GM23338 (cell line): Measurements from ENCODE around the gene SORBS1. TPM values are rescaled to one million over a fixed set of nuclear protein-coding genes. Genes with fewer than 3 reads are reported as not detected.
A peak's percentile ranks its signal among the peaks of the same experiment; 100 is the strongest.

ENCODE experiments used
- ATAC-seq: fragments of 200-7000 bp; cut with Tn5 transposase; 3 replicates; pipeline ENCODE4 v1.9.1; 2020
- DNase-seq: peaks from one replicate; pipeline ENCODE4 v3.0.0-alpha.2; 2015; ENCODE audit warnings: low spot score
- H2AFZ ChIP-seq: fragments of 200-600 bp; sonication (generic); 2 replicates; pipeline ENCODE4 v1.8.0; 2016; ENCODE audit warnings: antibody characterized with exemption, mild to moderate bottlenecking, moderate library complexity
- H3F3A ChIP-seq: fragments of 200-600 bp; sonication (generic); replicated peaks from 2 replicates; pipeline ENCODE4 v1.8.0; 2017; ENCODE audit warnings: antibody characterized with exemption, mixed run types, low read depth
- H3K27ac ChIP-seq: fragments of 200-600 bp; sonication (generic); 2 replicates; pipeline ENCODE4 v1.6.1; 2016; ENCODE audit warnings: low read depth
- H3K27me3 ChIP-seq: fragments of 200-600 bp; sonication (generic); 2 replicates; pipeline ENCODE4 v1.8.0; 2016; ENCODE audit warnings: mild to moderate bottlenecking, mixed run types, moderate library complexity; ENCODE audit not compliant: insufficient read depth
- H3K36me3 ChIP-seq: fragments of 200-600 bp; sonication (generic); 2 replicates; pipeline ENCODE4 v1.8.0; 2016; ENCODE audit warnings: mild to moderate bottlenecking; ENCODE audit not compliant: insufficient read depth
- H3K4me1 ChIP-seq: fragments of 200-600 bp; sonication (generic); 2 replicates; pipeline ENCODE4 v1.8.0; 2016; ENCODE audit warnings: mild to moderate bottlenecking, moderate library complexity; ENCODE audit not compliant: insufficient read depth
- H3K4me2 ChIP-seq: fragments of 200-600 bp; sonication (generic); 2 replicates; pipeline ENCODE4 v1.7.1; 2017; ENCODE audit warnings: mixed run types
- H3K4me3 ChIP-seq: fragments of 200-600 bp; sonication (generic); 2 replicates; pipeline ENCODE4 v1.6.1; 2016; ENCODE audit warnings: mixed run types
- H3K79me2 ChIP-seq: fragments of 200-600 bp; sonication (generic); replicated peaks from 2 replicates; pipeline ENCODE4 v1.8.0; 2017; ENCODE audit warnings: mild to moderate bottlenecking; ENCODE audit not compliant: insufficient read depth
- H3K9me2 ChIP-seq: fragments of 200-600 bp; sonication (generic); 2 replicates; pipeline ENCODE4 v1.8.0; 2017; ENCODE audit not compliant: insufficient read depth
- H4K20me1 ChIP-seq: fragments of 200-600 bp; sonication (generic); replicated peaks from 2 replicates; pipeline ENCODE4 v1.8.0; 2017; ENCODE audit warnings: mild to moderate bottlenecking; ENCODE audit not compliant: insufficient read depth
- H3K27ac Mint-ChIP-seq: 2 replicates; pipeline ENCODE4 v1.8.0; 2020; ENCODE audit warnings: inconsistent platforms, mild to moderate bottlenecking, moderate library complexity, mixed read lengths
- H3K27me3 Mint-ChIP-seq: 3 replicates; pipeline ENCODE4 v1.8.0; 2022; ENCODE audit warnings: low read depth, mild to moderate bottlenecking, moderate library complexity, mixed read lengths, inconsistent platforms; ENCODE audit not compliant: insufficient read depth, poor library complexity
- H3K36me3 Mint-ChIP-seq: 3 replicates; pipeline ENCODE4 v1.8.0; 2021; ENCODE audit warnings: low read depth, mild to moderate bottlenecking, inconsistent platforms, moderate library complexity, mixed read lengths
- H3K4me1 Mint-ChIP-seq: 3 replicates; pipeline ENCODE4 v1.8.0; 2020; ENCODE audit warnings: mild to moderate bottlenecking, inconsistent platforms, mixed read lengths
- H3K4me3 Mint-ChIP-seq: 3 replicates; pipeline ENCODE4 v1.8.0; 2021; ENCODE audit warnings: moderate library complexity, mild to moderate bottlenecking, inconsistent platforms, mixed read lengths
- H3K9me3 Mint-ChIP-seq: 3 replicates; pipeline ENCODE4 v1.8.0; 2020; ENCODE audit warnings: moderate library complexity, mild to moderate bottlenecking, inconsistent platforms, mixed read lengths
- CREB1 ChIP-seq: fragments of 250-450 bp; sonication (Bioruptor Pico); IDR thresholded peaks from 2 replicates; pipeline ENCODE4 v1.5.0; 2020; ENCODE audit warnings: low read depth, mild to moderate bottlenecking, moderate library complexity
- CTCF ChIP-seq, 2 experiments: fragments of 200-600 bp in 1 of 2; sonication (generic) in 1 of 2; conservative IDR thresholded peaks; 2 replicates each; pipeline versions ENCODE4 v1.5.1 to v1.6.1; 2016 to 2017; ENCODE audit warnings: antibody characterized with exemption in 2 of 2, low read depth in 2 of 2, mild to moderate bottlenecking in 2 of 2, moderate library complexity in 1 of 2
- ETS1 ChIP-seq: IDR thresholded peaks from 2 replicates; pipeline ENCODE4 v1.6.1; 2016; ENCODE audit warnings: antibody characterized with exemption
- EZH2 ChIP-seq: fragments of 200-600 bp; sonication (generic); IDR thresholded peaks from one replicate; pipeline ENCODE4 v1.8.0; 2017; ENCODE audit warnings: antibody characterized with exemption, mild to moderate bottlenecking, low read depth; ENCODE audit not compliant: unreplicated experiment
- EZH2phosphoT487 ChIP-seq: fragments of 200-600 bp; sonication (generic); IDR thresholded peaks from one replicate; pipeline ENCODE4 v1.8.1; 2018; ENCODE audit warnings: antibody characterized with exemption; ENCODE audit not compliant: unreplicated experiment
- JUNB ChIP-seq: IDR thresholded peaks from one replicate; pipeline ENCODE4 v1.6.1; 2016; ENCODE audit warnings: antibody characterized with exemption; ENCODE audit not compliant: unreplicated experiment
- NANOG ChIP-seq: IDR thresholded peaks from 2 replicates; pipeline ENCODE4 v1.6.1; 2016; ENCODE audit warnings: antibody characterized with exemption, borderline replicate concordance
- POLR2AphosphoS5 ChIP-seq: IDR thresholded peaks from 2 replicates; pipeline ENCODE4 v1.6.1; 2016; ENCODE audit warnings: antibody characterized with exemption, low read depth
- REST ChIP-seq: IDR thresholded peaks from one replicate; pipeline ENCODE4 v1.6.1; 2018; ENCODE audit warnings: antibody characterized with exemption; ENCODE audit not compliant: unreplicated experiment
- STAT1 ChIP-seq: IDR thresholded peaks from one replicate; pipeline ENCODE4 v1.6.1; 2016; ENCODE audit warnings: antibody characterized with exemption; ENCODE audit not compliant: unreplicated experiment
- ZNF114 ChIP-seq: fragments of 250-450 bp; sonication (Bioruptor Pico); IDR thresholded peaks from 2 replicates; pipeline ENCODE4 v1.5.0; 2020; ENCODE audit warnings: mild to moderate bottlenecking, moderate library complexity
- ZNF331 ChIP-seq: fragments of 250-450 bp; sonication (Bioruptor Pico); IDR thresholded peaks from 2 replicates; pipeline ENCODE4 v1.5.0; 2020; ENCODE audit warnings: low read depth, mild to moderate bottlenecking, moderate library complexity
- ZNF462 ChIP-seq: fragments of 250-450 bp; sonication (Bioruptor Pico); IDR thresholded peaks from 2 replicates; pipeline ENCODE4 v1.5.0; 2020; ENCODE audit warnings: mild to moderate bottlenecking, moderate library complexity
- polyA plus RNA-seq: library from polyadenylated mRNA; unstranded; fragments of >200 nt; fragmentation: Nextera tagmentation; extraction: Ambion mirVana; gene quantifications from 2 replicates; pipeline ENCODE4 v1.2.1, GENCODE V29; 2016
- total RNA-seq: library from RNA; depleted of rRNA; stranded (reverse); fragments of >200 nt; shearing (Covaris generic); gene quantifications from 2 replicates; pipeline ENCODE4 v1.2.3, GENCODE V29; 2014

The SORBS1 gene
- total and polyA plus RNA-seq, 2 experiments from 2014 or later, result 47.7 to 51.5 TPM

GRCh38 chr10:95287281-95287680, 273.9 kb downstream of the SORBS1 start:
- H3K4me1 ChIP-seq, result peaks cover 43% of the 10 kb centered on the region
- H3K27me3 Mint-ChIP-seq, result peaks cover 19% of the 10 kb centered on the region
- H3K36me3 Mint-ChIP-seq, result peaks cover 3% of the 10 kb centered on the region; the same call in 1 of the 3 replicates
- no peaks in the 10 kb centered on the region for H3K36me3 ChIP-seq
- H3K27ac Mint-ChIP-seq, result no peak overlapping the region
- H3F3A ChIP-seq, result peaks cover 11% of the 10 kb centered on the region; the same call in 1 of the 2 replicates
- H2AFZ ChIP-seq, result no peak overlapping the region
- TF ChIP-seq EZH2phosphoT487 (no peak), STAT1 (no peak), NANOG (no peak), CTCF (conservative IDR thresholded peaks at IDR 0.05; ENCODE audit: low read depth in 2 of 2) (no peak), REST (no peak), POLR2AphosphoS5 (no peak), ETS1 (no peak), ZNF114 (no peak), EZH2 (no peak), ZNF331 (no peak), JUNB (no peak), CREB1 (CRISPR knock-in tag) (no peak), ZNF462 (CRISPR knock-in tag) (no peak)
- DNase-seq, result no peak
- peaks cover 17% of the 10 kb centered on the region for H3K27me3 ChIP-seq
- H3K9me3 Mint-ChIP-seq, result no peaks in the 10 kb centered on the region
- H3K4me3 ChIP-seq, result no peak overlapping the region
- H3K9me2 ChIP-seq, result no peaks in the 10 kb centered on the region
- peaks cover 81% of the 10 kb centered on the region for H3K79me2 ChIP-seq
- no peak overlapping the region for H3K4me3 Mint-ChIP-seq
- H3K4me2 ChIP-seq, result peak overlapping the region; percentile 96; the same call in 1 of the 2 replicates
- H4K20me1 ChIP-seq, result peaks cover 40% of the 10 kb centered on the region
- H3K27ac ChIP-seq, result no peak overlapping the region; the same call in 1 of the 2 replicates
- no peak for ATAC-seq
- peaks cover 34% of the 10 kb centered on the region for H3K4me1 Mint-ChIP-seq
